ENCODE results near the gene NSD2. TPM values are rescaled to one million over a fixed set of nuclear protein-coding genes. Genes with fewer than 3 reads are reported as not detected.

NSD2 gene
- total RNA-seq, 1 experiment from 2014 or later, result 128 TPM

- TF ChIP-seq SP1 (CRISPR knock-in tag; conservative IDR thresholded peaks at IDR 0.05) (no peak), CREB1 (CRISPR knock-in tag; IDR thresholded peaks at IDR 0.05) (no peak), NFE2L1 (CRISPR knock-in tag; IDR thresholded peaks at IDR 0.05) (no peak), ATF6 (CRISPR knock-in tag; IDR thresholded peaks at IDR 0.05) (no peak), STAT6 (CRISPR knock-in tag; conservative IDR thresholded peaks at IDR 0.05; ENCODE audit: low read depth) (no peak), ZNF416 (CRISPR knock-in tag; IDR thresholded peaks at IDR 0.05) (no peak), ETV6 (CRISPR knock-in tag; IDR thresholded peaks at IDR 0.05) (no peak), TCF7 (CRISPR knock-in tag; IDR thresholded peaks at IDR 0.05; ENCODE audit: low read depth) (no peak), ZMAT4 (CRISPR knock-in tag; IDR thresholded peaks at IDR 0.05) (no peak), MXD4 (CRISPR knock-in tag; IDR thresholded peaks at IDR 0.05; ENCODE audit: borderline replicate concordance) (no peak), ZBTB43 (CRISPR knock-in tag; IDR thresholded peaks at IDR 0.05) (no peak), NR1H2 (CRISPR knock-in tag; IDR thresholded peaks at IDR 0.05) (no peak), ZNF671 (CRISPR knock-in tag; IDR thresholded peaks at IDR 0.05) (no peak), SMAD4 (CRISPR knock-in tag; IDR thresholded peaks at IDR 0.05) (no peak), FOXJ3 (CRISPR knock-in tag; IDR thresholded peaks at IDR 0.05; ENCODE audit: borderline replicate concordance) (no peak), JUN (CRISPR knock-in tag; IDR thresholded peaks at IDR 0.05) (no peak), ZNF138 (CRISPR knock-in tag; conservative IDR thresholded peaks at IDR 0.05) (no peak)
- POLR2A ChIA-PET, result no interaction called here
- H3K36me3 Mint-ChIP-seq, result peaks cover 3% of the 10 kb centered on the region; the same call in 1 of the 2 replicates
- no peaks in the 10 kb centered on the region for H3K9me3 Mint-ChIP-seq
- CTCF ChIA-PET, result interaction anchor here (1.0 to 1.5 kb wide), 4 partner anchors 11 to 126 kb away, joined by 3 to 5 read pairs (median 3); no protein-coding TSS in a partner anchor
- H3K27ac Mint-ChIP-seq, result 0 out of 2 replicates have a peak overlapping the region, but pooled peaks have one; percentile 5
- DNase-seq (ENCODE audit: low spot score) (no peak), ATAC-seq (no peak)
- H3K27me3 Mint-ChIP-seq (ENCODE audit: low read depth), result peaks cover 18% of the 10 kb centered on the region
- H3K4me1 Mint-ChIP-seq, result peaks cover 20% of the 10 kb centered on the region
- no peak overlapping the region for H3K4me3 Mint-ChIP-seq
Measured at GRCh38 chr4:1852904-1853623, 18.1 kb upstream of the NSD2 start.

- Mint-ChIP-seq H3K27me3 (ENCODE audit: low read depth) (peaks cover 35% of the 10 kb centered on the region), H3K4me1 (peaks cover 20% of the 10 kb centered on the region), H3K9me3 (no peaks in the 10 kb centered on the region), H3K4me3 (peak overlapping the region; percentile 76), H3K27ac (no peak overlapping the region), H3K36me3 (no peaks in the 10 kb centered on the region)
- TF ChIP-seq ZNF423 (CRISPR knock-in tag; IDR thresholded peaks at IDR 0.05) (no peak), ERG (CRISPR knock-in tag; IDR thresholded peaks at IDR 0.05) (no peak)
- CTCF ChIA-PET, result no interaction called here
- no peak for ATAC-seq
- no peak for DNase-seq (ENCODE audit: low spot score)
- POLR2A ChIA-PET, result interaction anchor here (0.7 kb wide), 1 partner anchor 20 kb away, joined by 4 read pairs; no protein-coding TSS in a partner anchor
Measured at GRCh38 chr4:1854752-1855151, 16.4 kb upstream of the NSD2 start.

Data from WTC11 (cell line).